OCI-LY7 (cell line): ENCODE data around the gene DUOXA1.

Experiments used
- EZH2phosphoT487 ChIP-seq: fragments of 200-600 bp; sonication (generic); IDR thresholded peaks from 2 replicates; pipeline ENCODE4 v1.6.1; 2018; ENCODE audit warnings: low read depth, borderline replicate concordance, mild to moderate bottlenecking, mixed run types, antibody characterized with exemption, low read length, moderate library complexity, mixed read lengths
- TF ChIP-seq, protein P1 (sequence below): fragments of 200-600 bp; sonication (generic); conservative IDR thresholded peaks from 2 replicates; pipeline ENCODE4 v1.5.1; 2014; ENCODE audit warnings: mild to moderate bottlenecking, antibody characterized with exemption, low read length, moderate library complexity, mixed read lengths

DNA sequence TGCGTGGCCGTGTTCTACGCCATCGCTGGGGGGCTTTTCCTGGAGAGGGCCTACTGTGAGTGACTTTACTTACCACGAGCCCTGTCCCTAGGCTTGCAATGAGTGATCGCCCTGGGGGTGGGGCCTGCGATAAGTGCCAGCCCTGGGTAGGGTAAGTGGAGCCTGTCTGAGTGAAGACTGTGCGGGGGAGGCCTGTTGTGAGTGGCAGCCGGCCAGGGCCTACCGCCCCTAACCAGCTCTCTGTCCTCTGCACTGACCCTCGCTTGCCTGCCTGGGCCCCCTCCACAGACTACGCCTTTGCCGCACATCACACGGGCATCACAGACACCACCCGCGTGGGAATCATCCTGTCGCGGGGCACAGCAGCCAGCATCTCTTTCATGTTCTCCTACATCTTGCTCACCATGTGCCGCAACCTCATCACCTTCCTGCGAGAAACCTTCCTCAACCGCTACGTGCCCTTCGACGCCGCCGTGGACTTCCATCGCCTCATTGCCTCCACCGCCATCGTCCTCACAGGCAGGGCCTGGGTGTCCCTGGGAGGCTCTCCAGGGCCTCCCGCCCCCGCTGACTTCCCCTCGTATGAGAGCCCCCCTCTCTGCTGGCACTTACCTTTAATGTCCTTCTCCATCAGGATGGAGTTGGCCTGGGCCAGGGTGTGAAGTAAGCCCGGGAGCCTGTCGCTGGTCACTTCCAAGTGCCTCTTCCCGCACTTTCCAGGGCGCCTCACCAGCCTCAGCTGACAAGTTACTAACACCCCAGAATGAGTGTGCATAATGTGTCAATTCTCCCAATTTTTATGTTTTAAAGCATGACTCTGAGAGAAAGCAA, 22.5 kb upstream of the DUOXA1 start:
- TF ChIP-seq, protein P1, sequence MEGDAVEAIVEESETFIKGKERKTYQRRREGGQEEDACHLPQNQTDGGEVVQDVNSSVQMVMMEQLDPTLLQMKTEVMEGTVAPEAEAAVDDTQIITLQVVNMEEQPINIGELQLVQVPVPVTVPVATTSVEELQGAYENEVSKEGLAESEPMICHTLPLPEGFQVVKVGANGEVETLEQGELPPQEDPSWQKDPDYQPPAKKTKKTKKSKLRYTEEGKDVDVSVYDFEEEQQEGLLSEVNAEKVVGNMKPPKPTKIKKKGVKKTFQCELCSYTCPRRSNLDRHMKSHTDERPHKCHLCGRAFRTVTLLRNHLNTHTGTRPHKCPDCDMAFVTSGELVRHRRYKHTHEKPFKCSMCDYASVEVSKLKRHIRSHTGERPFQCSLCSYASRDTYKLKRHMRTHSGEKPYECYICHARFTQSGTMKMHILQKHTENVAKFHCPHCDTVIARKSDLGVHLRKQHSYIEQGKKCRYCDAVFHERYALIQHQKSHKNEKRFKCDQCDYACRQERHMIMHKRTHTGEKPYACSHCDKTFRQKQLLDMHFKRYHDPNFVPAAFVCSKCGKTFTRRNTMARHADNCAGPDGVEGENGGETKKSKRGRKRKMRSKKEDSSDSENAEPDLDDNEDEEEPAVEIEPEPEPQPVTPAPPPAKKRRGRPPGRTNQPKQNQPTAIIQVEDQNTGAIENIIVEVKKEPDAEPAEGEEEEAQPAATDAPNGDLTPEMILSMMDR: no peak
- no peak for TF ChIP-seq EZH2phosphoT487
